GM18511 (cell line): Measurements from ENCODE around the gene NUMB.

ENCODE experiments used
- ATAC-seq: cut with Tn5 transposase; IDR thresholded peaks from one replicate; pipeline ENCODE4 v1.9.1; 2021; ENCODE audit warnings: mild to moderate bottlenecking, moderate library complexity; ENCODE audit not compliant: unreplicated experiment

NUMB gene

GRCh38 chr14:73234586-73235394 lies 223.6 kb downstream of the NUMB start:
- no peak for ATAC-seq

DNA sequence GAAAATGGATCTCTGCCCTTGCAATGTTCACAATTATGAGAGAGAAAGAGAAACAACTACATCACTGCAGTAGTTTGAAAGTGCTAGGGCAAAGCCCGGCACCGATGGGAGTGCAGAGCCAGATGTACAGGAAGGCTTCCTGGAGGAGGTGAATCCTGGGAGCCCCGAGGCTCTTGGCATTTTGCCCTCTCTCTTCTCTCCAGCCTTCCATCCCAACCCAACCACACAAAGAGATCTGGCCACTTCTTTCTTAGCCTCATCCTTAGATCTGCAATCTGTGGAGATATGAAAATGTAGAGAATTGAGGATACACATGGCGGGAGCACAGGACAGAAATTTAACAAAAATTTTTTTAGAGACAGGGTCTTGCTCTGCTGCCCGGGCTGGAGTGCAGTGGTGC lies 224.3 kb downstream of the NUMB start:
- no peak for ATAC-seq

GRCh38 chr14:73233564-73233963 lies 224.8 kb downstream of the NUMB start:
- no peak for ATAC-seq

DNA sequence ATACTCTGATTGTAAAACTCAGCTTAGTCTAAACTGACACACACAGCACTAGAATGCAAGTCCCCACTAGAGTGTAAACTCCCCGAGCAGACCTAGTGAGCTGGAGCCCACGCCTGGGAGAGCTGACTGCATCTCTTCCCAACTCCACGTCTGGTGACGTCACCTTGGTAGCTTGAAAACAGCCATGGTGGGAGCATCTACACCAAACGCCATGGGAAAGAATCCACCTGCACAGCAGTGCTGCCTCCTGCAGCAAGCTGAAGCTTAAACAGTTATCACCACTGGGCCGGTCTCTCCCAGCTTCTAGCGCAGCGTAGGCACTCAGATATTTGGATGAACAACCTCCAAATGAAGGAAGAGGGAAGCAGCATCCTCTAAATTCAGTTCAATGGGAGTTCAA lies 225.4 kb downstream of the NUMB start:
- no peak for ATAC-seq

DNA sequence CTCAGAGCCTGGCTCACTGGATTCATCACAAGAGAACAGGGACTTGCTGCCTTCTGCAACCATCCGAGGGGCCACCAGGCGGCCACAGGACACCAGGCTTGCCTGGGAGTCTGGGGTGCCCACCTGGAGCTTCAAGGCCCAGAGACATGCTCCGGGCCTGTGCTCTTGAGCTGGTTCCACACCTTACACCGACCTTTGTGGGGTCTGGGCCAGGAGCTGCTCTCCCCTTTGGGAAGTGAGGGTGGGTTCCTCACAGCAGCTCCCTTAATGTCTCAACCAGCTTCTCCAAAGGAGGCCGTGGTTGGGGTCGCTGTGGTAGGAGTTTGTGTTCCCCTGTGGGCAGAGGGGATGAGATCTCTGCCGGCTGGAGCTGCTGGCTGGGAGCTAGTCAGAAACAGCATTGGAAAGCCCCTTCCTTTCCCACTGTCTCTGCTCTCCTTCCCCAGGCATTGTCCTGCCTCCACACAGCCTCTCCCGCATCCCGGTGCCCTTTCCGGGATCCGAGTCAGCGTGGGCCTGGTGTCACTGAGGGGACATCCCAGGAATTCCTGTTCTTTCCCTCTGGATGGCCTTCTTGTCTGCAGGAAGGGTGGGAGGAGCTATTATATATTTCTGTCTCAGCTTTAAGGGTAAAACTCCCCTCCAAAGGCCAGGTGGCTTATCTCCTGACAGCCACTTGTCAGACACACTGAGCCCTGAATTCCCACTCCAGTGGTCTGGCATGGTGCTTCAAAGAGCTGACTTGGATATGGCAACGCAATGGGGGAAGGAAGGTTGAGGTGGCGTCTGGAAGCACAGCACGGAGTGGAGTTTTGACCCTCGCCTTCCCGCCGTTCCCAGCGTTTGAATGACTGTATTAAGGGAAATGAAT lies 226.1 kb downstream of the NUMB start:
- ATAC-seq, result no peak

DNA sequence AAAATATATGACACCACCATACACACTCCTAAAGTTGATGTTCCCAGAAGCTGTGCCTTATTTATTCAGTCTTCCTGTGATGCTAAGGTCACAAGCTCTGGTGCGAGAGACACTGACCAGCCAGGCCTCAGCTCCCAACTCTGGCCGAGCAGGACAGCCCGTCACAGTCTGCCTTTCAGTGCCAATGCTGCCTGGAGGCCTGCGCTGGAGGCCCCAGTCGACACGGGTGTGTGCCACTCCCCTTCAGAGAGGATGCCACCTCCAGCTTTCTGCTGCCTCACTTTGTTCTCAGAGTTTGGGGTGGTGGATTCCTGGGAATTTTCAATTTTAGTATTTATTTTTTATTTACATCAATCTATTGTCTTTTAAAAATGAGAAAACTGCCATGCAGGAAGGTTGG lies 228.3 kb downstream of the NUMB start:
- ATAC-seq, result no peak

DNA sequence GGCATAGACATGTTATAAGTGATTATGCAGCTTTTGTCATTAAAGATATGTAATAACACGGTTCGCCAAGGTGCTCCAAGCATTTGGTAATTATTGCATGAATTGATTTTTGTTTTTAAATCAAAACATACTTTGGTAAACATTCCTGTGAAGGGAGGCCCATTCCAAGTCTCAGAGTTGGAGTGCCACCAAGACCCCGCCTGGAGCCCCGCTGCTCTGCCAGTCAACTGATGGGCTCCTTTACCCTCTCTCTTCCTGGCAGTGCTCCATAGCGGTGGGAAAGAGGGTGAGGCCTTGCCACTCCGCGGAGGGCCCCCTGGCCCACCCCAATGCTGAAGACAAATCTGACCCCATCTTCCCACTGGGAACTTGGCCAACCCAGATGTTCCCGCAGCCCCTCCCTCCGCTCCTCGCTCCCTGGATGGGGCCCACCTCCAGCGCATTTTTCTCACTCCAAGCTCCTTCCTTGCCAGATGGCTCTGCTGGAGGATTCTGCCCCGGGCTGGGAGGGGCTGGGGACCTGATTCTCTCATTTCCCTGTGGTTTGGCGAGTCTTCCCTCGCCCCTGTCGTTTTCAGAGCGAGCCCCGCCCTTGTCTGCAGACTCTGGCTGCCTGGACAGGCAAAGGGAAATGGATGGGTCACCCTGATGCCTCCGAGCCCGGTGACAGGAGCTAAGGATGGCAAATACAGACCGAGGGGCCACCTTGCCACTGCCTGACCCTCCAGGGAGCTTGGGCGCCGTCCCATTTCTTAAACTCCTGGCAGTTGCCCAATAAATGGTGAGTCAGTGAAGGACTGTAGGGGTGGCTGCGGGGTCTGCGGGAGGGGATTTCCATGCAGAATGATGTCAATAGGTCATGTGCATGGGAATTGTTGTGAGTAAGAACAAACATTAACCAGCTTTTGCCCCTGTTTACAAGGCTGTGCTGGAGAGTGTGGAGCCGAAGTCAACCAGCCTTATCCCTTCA lies 230.2 kb downstream of the NUMB start:
- no peak for ATAC-seq

DNA sequence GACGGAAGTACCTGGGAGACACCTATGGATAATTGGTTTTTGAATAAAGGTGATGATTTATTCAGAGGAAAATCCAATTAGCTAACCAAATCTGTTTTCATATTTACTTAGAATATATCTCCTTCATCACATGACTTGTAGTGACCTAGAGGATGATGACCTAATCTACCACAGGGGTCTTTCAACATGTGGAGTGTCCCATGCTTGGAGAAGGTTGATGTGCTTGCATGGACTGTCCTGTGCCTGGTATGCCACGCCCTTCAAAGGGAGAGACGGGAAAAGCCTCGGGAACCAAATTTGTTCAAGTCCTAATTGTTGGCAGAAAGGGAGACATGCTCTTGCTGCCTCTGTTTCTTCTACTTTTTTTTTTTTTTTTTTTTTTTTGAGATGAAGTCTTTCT lies 232.8 kb downstream of the NUMB start:
- no peak for ATAC-seq
